ENCODE data around the gene SPINT3. TPM values are rescaled to one million over a fixed set of nuclear protein-coding genes. Genes with fewer than 3 reads are reported as not detected.

The SPINT3 gene
- total RNA-seq, 4 donors from 2014 or later, result not detected

- TF ChIP-seq CTCF (IDR thresholded peaks at IDR 0.05; ENCODE audit: low read depth), result no peak
These were observed 30.5 kb upstream of the SPINT3 start for GRCh38 chr20:45545754-45546453.

DNA sequence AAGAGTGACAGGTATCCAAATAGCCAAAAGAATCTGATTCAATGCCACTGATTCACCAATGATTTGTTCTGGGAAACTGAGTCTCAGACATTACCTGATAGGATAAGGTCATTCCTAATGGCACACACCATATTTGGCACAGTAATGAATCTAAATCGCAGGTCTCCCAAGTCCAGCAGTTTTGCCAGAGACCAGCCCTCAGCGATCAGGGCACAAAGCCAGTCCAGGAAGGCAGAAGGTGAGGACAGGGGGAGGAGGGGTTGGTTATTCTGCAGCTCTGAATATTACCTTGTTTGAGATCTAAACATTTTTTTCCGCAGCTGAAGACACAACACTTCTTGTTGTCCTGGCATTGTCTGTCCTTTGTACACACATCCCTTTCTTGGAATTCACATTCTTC lies 29.9 kb upstream of the SPINT3 start:
- no peak for TF ChIP-seq CTCF (IDR thresholded peaks at IDR 0.05; ENCODE audit: low read depth)

DNA sequence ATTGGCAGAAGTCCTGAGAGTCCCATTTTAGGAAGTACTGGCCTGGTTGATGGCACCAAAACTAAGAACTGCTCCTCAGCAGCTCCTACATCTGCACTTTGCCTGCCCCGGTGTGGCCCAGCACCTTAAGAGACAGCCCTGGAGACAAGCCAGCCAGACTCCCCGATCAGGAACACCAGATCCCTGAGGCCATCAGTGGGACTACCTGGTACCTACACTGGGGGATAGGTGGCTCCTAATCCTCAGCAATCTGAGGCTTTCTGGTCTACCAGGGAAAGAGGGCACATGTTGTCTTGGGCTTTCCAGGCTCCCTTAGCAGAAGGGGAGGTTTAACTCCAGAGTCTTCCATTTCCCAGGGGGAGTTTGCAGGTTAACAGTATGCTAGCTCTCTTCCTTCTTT lies 24.0 kb upstream of the SPINT3 start, which contains the start of gene WFDC6:
TSS of gene WFDC6 (minus strand) at position 101 of the 400 bp plus-strand sequence. CDS start at position 26, 75 bp downstream.
- no peak for TF ChIP-seq CTCF (IDR thresholded peaks at IDR 0.05; ENCODE audit: low read depth)

GRCh38 chr20:45538209-45538799 lies 22.9 kb upstream of the SPINT3 start:
- TF ChIP-seq CTCF (IDR thresholded peaks at IDR 0.05; ENCODE audit: low read depth), result no peak

- no peak for TF ChIP-seq CTCF (IDR thresholded peaks at IDR 0.05; ENCODE audit: low read depth)
These were observed 11.9 kb upstream of the SPINT3 start for GRCh38 chr20:45527294-45527693.

GRCh38 chr20:45523821-45524220 lies 8.4 kb upstream of the SPINT3 start:
- TF ChIP-seq CTCF (IDR thresholded peaks at IDR 0.05; ENCODE audit: low read depth), result no peak

- TF ChIP-seq CTCF (IDR thresholded peaks at IDR 0.05; ENCODE audit: low read depth), result no peak
These were observed 2.9 kb upstream of the SPINT3 start for GRCh38 chr20:45518282-45518681.

Data from subcutaneous adipose tissue (tissue), 4 donors.